Upper lobe of right lung (tissue), 1 donor: ENCODE measurements around the gene ZNF618. TPM values are rescaled to one million over a fixed set of nuclear protein-coding genes. Genes with fewer than 3 reads are reported as not detected.

Experiments
- ATAC-seq: fragments of 200-7000 bp; cut with Tn5 transposase; one replicate; pipeline ENCODE4 v1.9.1; 2020; ENCODE audit warnings: mild to moderate bottlenecking, moderate library complexity
- DNase-seq: peaks from one replicate; pipeline ENCODE4 v3.0.0-alpha.2; 2020
- H3K27ac ChIP-seq: fragments of 200-600 bp; one replicate; pipeline ENCODE4 v1.8.0; 2022
- H3K27me3 ChIP-seq: fragments of 200-600 bp; one replicate; pipeline ENCODE4 v1.8.0; 2022; ENCODE audit warnings: mild to moderate bottlenecking
- H3K36me3 ChIP-seq: fragments of 200-600 bp; one replicate; pipeline ENCODE4 v1.8.0; 2022
- H3K4me1 ChIP-seq: fragments of 200-600 bp; one replicate; pipeline ENCODE4 v1.8.0; 2022
- H3K4me3 ChIP-seq: fragments of 200-600 bp; one replicate; pipeline ENCODE4 v1.8.0; 2022; ENCODE audit warnings: mild to moderate bottlenecking
- H3K9me3 ChIP-seq: fragments of 200-600 bp; one replicate; pipeline ENCODE4 v1.8.0; 2022
- CTCF ChIP-seq: fragments of 200-600 bp; IDR thresholded peaks from one replicate; pipeline ENCODE4 v1.8.0; 2022; ENCODE audit warnings: antibody characterized with exemption
- intact Hi-C: fragments of 100-400 bp; cut with DNase I; formaldehyde crosslinking; loops from one replicate; pipeline ENCODE4 v1.11.0; 2022
- long read RNA-seq: library from polyadenylated mRNA; unstranded; transcript quantifications from one replicate; pipeline ENCODE4 v2.0.0, GENCODE V29; 2021
- total RNA-seq: library from RNA; stranded (reverse); fragmentation: NEBNext Ultra II Directional; extraction: Animal tissue kit (Norgen Biotek cat#: 25700); gene quantifications from one replicate; pipeline ENCODE4 v1.2.1, GENCODE V29; 2021
- donor health status: DM: no; HTN: yes; CAD: no; lungs with severe emphysema.

The ZNF618 gene, protein sequence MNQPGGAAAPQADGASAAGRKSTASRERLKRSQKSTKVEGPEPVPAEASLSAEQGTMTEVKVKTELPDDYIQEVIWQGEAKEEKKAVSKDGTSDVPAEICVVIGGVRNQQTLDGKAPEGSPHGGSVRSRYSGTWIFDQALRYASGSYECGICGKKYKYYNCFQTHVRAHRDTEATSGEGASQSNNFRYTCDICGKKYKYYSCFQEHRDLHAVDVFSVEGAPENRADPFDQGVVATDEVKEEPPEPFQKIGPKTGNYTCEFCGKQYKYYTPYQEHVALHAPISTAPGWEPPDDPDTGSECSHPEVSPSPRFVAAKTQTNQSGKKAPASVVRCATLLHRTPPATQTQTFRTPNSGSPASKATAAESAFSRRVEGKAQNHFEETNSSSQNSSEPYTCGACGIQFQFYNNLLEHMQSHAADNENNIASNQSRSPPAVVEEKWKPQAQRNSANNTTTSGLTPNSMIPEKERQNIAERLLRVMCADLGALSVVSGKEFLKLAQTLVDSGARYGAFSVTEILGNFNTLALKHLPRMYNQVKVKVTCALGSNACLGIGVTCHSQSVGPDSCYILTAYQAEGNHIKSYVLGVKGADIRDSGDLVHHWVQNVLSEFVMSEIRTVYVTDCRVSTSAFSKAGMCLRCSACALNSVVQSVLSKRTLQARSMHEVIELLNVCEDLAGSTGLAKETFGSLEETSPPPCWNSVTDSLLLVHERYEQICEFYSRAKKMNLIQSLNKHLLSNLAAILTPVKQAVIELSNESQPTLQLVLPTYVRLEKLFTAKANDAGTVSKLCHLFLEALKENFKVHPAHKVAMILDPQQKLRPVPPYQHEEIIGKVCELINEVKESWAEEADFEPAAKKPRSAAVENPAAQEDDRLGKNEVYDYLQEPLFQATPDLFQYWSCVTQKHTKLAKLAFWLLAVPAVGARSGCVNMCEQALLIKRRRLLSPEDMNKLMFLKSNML
- 9.8 TPM for total RNA-seq
- long read RNA-seq, partial matches to known transcripts, result 1 of 13 reads
- long read RNA-seq, other reads (novel, unspliced or antisense), result 12 of 13 reads

- H3K4me1 ChIP-seq, result peaks cover 12% of the 10 kb centered on the region
- ATAC-seq (peak; percentile 89), DNase-seq (peak; percentile 68)
- intact Hi-C loops, result no loop called here
- H3K27ac ChIP-seq, result peak within 1 kb of the TSS; percentile 80
- no peaks in the 10 kb centered on the region for H3K27me3 ChIP-seq
- H3K4me3 ChIP-seq, result peak within 1 kb of the TSS; percentile 88
- no peaks in the 10 kb centered on the region for H3K9me3 ChIP-seq
- H3K36me3 ChIP-seq, result no peaks in the 10 kb centered on the region
- peak; percentile 52 for TF ChIP-seq CTCF
Measured at GRCh38 chr9:113876151-113876992, at the start of gene ZNF618. ZNF618 (plus strand) TSS chr9:113876309; CDS start chr9:113876381, 72 bp downstream.

DNA sequence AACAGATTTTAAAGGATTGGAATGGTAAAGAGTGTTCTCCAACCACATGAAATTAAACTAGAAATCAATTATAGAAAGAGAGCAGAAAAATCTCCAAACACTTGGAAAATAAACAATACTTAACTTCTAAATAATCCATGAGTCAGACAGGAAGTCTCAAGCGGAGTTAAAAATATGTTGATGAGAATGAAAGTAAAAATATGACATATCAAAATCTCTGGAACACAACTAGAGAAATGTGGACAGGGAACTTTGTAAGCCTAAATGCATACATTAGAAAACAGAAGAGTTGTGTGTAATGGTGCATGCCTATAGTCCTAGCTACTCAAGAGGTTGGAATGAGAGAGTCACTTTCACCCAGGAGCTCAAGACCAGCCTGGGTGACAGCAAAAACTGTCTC is 47.9 kb upstream of the ZNF618 start:
- no peaks in the 10 kb centered on the region for H3K4me1 ChIP-seq
- no peak for TF ChIP-seq CTCF
- H3K4me3 ChIP-seq, result no peak overlapping the region
- no peak overlapping the region for H3K27ac ChIP-seq
- no peaks in the 10 kb centered on the region for H3K27me3 ChIP-seq
- H3K36me3 ChIP-seq, result no peaks in the 10 kb centered on the region
- ATAC-seq, result no peak
- H3K9me3 ChIP-seq, result no peaks in the 10 kb centered on the region
- intact Hi-C loops, result no loop called here
- DNase-seq, result no peak

DNA sequence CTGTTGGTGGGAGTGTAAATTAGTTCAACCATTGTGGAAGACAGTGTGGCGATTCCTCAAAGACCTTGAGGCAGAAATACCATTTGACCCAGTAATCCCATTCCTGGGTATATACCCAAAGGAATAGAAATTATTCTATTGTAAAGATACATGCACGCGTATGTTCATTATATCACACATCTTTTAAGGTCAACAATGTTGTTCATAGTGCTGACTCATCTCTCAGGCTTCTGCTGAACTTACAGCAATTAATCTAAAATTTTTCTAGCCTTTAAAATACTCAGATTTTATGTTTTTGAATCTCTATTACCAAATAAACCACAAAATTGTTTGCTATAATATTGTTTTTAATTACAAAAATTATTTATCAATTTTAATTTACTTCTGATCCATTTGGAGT is 38.8 kb upstream of the ZNF618 start:
- TF ChIP-seq CTCF, result no peak
- DNase-seq, result no peak
- no peak overlapping the region for H3K4me3 ChIP-seq
- ATAC-seq, result no peak
- intact Hi-C loops, result no loop called here
- H3K27me3 ChIP-seq, result no peaks in the 10 kb centered on the region
- no peaks in the 10 kb centered on the region for H3K9me3 ChIP-seq
- H3K27ac ChIP-seq, result no peak overlapping the region
- H3K36me3 ChIP-seq, result no peaks in the 10 kb centered on the region
- no peaks in the 10 kb centered on the region for H3K4me1 ChIP-seq

GRCh38 chr9:113842086-113842485 is 34.0 kb upstream of the ZNF618 start:
- intact Hi-C loops, result no loop called here
- Histone ChIP-seq H3K36me3 (no peaks in the 10 kb centered on the region), H3K27ac (no peak overlapping the region), H3K27me3 (no peaks in the 10 kb centered on the region), H3K9me3 (no peaks in the 10 kb centered on the region), H3K4me1 (no peaks in the 10 kb centered on the region), H3K4me3 (no peak overlapping the region)
- no peak for TF ChIP-seq CTCF
- no peak for DNase-seq
- no peak for ATAC-seq

DNA sequence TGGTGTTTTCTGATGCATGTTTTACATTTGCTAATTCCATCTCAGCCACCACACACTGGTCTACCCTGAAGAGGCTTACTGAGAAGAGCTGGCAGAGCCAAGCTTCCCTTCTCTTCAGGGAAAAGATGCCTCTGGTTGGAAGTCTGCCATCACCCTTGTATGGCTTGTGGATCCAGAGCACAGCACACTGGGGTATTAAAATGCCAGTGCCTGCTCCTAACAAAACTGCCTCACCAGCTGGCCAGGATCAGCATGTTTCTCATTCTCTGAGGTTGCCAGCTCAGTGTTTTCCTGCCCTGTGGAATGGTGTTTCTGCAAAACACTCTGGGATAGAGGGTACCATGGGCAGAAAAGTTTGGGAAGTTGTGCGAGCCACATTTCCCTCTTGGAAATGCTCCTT is 31.6 kb upstream of the ZNF618 start:
- H3K27ac ChIP-seq, result no peak overlapping the region
- H3K4me1 ChIP-seq, result no peaks in the 10 kb centered on the region
- TF ChIP-seq CTCF, result no peak
- no peaks in the 10 kb centered on the region for H3K9me3 ChIP-seq
- H3K36me3 ChIP-seq, result no peaks in the 10 kb centered on the region
- DNase-seq, result no peak
- H3K27me3 ChIP-seq, result no peaks in the 10 kb centered on the region
- no peak overlapping the region for H3K4me3 ChIP-seq
- intact Hi-C loops, result no loop called here
- ATAC-seq, result no peak
